HUDEP-2 (cell line): ENCODE data around the gene ARID1B.

Experiments
- DNase-seq, 76 experiments: peaks; one replicate each; lab custom pipeline; 2025; ENCODE audit not compliant: unreplicated experiment in 76 of 76; lab: John Stamatoyannopoulos, UW

The ARID1B gene

DNA sequence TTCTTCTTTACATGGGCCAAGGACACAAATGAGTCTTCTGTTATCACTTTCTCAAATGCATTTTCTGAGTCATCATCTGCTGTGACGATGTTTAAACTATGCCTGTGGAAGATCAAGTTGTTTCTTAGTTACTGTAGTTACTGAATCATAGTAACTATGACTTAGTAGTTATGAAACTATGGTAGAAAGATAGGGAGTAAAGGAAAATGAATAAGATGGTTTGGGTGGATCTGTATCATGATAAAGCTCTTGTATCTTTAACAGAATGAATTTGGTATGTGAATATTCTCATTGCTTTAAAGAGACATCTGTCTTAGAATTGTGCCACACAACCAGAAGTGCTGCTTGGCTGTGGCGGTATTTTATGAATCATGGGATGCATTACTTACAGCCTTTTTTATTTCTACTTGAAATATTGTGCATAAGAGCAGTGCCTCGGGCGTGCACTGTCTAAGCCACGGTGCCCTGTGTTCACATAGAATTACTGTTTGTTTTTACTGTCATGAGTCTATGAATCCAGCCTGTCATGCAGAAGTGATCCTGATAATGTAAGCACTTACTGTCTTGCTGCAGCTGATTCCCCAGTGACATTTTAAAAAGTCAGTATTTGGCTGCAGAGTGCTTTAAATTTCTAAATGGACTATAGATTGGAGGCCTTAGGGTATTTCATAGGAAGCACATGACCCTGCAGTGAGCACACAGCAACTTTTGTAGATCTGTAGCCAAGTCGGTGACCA lies 330.9 kb downstream of the ARID1B start:
- peak in 24 of 76 experiments; percentile 11 to 74 (median 34) for DNase-seq

DNA sequence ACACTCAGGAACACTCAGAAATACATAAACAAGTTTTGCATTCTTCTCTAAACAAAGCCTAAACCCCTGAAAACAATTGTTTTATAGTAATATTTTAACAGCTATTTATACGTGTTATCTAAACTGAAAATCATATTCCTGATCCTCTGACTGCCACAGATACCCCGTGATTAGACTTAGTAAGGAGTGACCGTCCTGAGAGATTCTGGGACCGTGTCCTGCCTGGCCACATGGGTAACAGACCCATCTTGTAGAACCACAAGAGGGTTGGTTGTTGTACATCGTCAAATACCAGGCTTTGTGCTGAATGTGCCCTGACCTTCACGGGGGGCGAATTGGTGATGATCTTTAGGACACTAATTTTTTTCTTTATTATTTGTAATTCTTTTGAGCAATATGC lies 331.7 kb downstream of the ARID1B start:
- no peak for DNase-seq

- DNase-seq, result no peak
Observed at GRCh38 chr6:157110607-157111006, 333.4 kb downstream of the ARID1B start.

DNA sequence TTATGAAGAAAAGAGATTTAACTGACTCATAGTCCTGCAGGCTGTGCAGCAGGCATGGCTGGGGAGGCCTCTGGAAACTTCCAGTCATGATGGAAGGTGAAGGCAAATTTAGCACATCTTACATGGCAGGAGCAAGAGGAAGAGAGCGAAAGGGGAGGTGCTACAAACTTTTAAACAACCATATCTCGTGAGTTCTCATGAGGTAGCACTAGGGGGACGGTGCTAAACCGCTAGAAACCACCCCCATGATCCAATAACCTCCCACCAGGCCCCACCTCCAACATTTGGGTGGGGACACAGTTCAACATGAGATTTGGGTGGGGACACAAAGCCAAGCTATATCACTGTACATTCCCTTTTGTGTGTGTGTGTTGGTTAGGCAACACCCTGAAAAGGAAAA lies 336.2 kb downstream of the ARID1B start:
- DNase-seq, result no peak

DNA sequence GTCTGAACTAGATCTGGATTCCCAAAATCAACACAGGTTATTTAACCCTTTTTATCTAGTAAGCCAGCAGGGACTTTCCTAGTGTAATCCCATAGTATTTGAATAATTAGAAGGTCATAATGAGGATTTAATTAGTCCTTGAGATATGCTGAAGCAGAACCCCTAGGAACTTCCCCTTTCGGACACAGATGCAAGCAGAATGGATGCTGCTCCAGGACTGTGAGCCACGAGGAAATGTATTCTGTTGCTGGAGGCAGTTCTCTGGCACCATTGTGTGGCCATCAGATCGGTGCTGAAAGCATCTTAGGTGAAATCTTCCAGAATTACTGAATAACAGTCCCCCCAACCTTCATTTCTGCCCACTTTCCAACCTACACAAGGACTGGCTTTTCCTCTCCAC lies 339.2 kb downstream of the ARID1B start:
- DNase-seq, result no peak

DNA sequence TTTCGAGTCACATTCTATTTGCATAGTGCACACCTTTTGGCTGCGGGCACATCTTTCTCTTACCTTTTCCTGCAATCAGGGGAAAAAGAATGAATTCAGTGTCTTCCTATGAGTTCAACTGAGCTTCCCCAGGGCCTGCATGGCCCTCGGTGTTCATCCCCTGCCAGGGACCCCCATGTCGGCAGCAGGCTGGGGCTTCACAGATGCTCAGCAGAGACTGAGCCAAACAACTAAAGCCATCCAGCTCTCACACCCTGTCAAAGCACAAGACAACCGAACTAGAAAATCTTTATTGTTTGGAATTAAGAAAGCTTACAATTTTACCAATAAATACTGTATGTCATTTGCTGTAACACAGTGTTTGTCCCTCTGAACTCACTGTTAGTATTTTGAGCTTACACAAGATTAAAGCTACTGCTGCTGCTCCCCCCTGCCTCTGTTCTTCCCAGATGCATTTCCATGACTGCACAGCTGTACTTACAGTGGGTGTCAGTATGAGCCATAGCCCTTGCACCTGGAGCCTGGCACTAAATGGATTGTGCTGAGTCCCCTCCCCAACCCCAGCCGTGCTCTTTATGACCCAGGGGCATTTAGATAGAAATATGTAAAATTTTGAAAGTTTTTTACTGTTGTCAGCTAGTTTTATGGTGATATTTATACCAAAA lies 340.4 kb downstream of the ARID1B start:
- no peak for DNase-seq

GRCh38 chr6:157119502-157120027 lies 342.4 kb downstream of the ARID1B start:
- no peak for DNase-seq

DNA sequence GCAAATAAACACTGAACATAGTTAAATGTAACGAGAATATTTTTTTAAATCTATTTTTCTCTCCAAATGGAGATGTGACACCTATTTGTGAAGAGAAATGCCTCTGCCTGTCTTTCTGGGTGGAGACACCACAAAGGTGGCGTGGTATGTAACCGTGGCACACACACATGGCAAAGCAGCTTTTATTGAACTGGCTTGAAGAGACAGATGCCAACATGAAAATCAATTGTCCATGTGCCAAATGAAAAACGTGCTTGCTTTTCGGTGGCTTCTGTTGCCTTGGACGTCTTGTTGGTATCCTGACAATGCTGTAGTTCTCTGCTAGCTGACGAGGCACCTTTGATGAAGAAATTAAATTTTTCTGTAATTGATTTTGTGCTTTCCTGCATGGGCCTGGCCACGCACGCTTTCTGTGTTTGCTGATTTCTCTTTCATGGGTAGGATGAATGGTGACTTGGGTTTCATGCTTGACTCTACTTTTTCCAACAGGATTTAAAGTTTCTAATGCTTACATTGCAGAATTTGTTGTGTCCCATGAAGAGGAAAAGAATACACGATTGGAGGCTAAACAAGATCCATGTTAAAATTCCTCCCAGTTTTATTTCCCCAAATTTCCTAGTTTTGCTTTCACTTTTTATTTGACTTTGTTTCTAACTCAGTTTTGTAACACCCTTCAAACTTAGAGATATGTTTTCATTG lies 343.5 kb downstream of the ARID1B start:
- DNase-seq, result no peak

- no peak for DNase-seq
Observed at GRCh38 chr6:157121897-157122296, 344.7 kb downstream of the ARID1B start.

DNA sequence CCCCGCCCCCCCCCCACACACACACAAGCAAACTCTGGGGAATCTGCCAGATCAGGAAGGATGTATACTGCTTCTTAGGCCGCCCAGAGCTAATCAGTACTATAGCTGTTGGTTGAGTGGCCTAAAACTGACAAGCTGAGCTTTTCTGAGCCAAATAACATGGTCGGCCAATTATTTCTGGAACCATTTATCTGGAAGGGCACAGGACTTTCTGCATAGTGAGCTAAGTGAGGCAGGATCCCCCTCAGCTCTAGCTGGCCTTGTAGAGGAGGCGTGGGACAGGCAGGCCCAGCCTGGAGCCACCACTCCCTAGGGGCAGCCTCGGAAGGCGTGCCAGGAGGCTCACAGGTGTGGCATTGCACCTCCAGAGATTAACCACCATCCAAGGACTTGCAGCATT lies 346.1 kb downstream of the ARID1B start:
- DNase-seq, result no peak

GRCh38 chr6:157124485-157125254 lies 347.5 kb downstream of the ARID1B start:
- DNase-seq, result peak in 1 of 76 experiments; percentile 15

- no peak for DNase-seq
Observed at GRCh38 chr6:157125531-157125930, 348.4 kb downstream of the ARID1B start.

- no peak for DNase-seq
Observed at GRCh38 chr6:157126183-157127098, 349.3 kb downstream of the ARID1B start.

DNA sequence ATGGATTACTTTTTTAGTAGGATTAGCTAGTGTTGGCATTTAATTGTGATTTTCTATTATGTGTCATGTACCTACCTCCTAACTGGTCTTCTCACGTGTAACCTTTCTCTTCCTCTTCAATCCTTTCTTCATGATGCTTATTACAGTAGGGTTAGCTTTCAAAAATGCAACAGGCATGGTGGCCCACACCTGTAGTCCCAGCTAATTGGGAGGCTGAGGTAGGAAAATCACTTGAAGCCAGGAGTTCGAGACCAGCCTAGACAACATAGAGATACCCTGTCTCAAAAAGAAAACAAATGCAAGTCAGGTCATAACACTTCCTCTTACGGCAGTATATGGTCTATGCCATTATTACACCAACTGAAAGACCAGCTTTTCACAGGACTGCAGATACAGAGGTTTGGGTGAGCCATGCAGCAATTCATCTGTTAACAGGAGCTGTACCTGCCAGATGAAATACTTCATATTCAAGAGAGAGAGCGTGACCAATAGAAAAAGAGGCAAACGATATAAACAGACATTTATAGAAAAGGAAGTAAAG lies 351.1 kb downstream of the ARID1B start:
- DNase-seq, result no peak

DNA sequence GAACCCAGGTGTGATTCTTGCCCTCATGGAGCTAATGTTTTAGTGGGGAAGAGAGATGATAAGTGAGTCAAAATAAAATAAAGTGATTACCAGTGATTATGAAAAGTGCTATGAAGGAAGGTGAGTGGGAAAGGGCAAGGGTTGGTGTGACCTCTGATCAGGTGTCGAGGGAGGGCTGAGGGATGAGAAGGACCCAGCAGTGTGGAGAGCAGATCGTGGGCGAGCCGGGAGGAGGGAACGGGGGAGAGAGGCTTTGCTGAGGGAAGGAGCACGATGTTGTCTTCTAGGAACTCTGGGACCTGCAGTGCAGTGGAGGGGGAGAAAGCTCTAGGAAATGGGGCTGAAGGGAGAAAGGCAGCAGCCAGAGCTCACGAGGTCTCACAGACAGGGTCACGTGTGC lies 354.1 kb downstream of the ARID1B start:
- no peak for DNase-seq

DNA sequence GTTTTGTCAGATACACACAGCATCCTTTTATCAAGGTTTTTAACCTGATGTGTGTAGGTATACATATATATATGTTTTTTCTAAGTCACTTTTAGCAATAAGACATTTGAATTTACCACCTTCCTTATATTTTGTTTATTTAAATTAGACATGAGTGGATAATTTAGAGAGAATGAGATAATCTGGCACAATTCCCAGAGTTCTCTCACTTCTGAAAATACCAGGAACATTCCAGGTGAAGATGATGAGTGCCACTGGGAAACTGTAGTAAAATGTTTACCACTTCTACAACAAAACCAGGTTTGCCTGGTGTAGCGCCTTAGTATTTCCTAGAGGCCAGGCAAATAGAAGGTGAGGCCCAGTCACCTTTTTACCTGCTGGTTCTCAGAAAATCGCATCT lies 356.7 kb downstream of the ARID1B start:
- no peak for DNase-seq

- DNase-seq, result peak in 4 of 76 experiments; percentile 16 to 47 (median 34)
Observed at GRCh38 chr6:157134402-157135047, 357.3 kb downstream of the ARID1B start.

GRCh38 chr6:157135691-157136090 lies 358.5 kb downstream of the ARID1B start:
- no peak for DNase-seq

DNA sequence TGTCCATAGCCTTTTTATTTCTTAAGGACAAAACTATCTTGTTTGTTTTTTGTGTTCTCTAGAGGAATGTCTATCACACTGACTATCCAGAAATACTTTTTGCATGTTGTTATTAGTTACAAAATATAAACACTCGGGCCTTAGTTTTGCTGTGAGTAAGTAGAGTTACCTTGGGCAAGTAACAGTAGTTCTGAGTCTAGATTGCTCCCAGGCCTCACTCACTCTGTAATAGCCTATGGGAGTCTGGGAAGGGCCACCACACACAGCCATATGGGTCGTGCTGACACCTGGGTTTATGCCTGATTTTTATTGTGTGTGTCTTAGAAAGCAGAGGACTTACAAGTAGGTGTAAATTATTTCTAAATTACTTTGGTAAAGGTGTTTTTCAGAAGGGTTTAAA lies 360.3 kb downstream of the ARID1B start:
- DNase-seq, result no peak
